Gastroesophageal sphincter (tissue), 4 donors: Measurements from ENCODE around the gene TBC1D14. TPM values are rescaled to one million over a fixed set of nuclear protein-coding genes. Genes with fewer than 3 reads are reported as not detected.
A peak's percentile ranks its signal among the peaks of the same experiment; 100 is the strongest.

ENCODE experiments used
- ATAC-seq: fragments of 150-250 bp; one replicate; pipeline ENCODE4 v1.9.1; 2016; ENCODE audit warnings: mild to moderate bottlenecking, moderate library complexity
- H3K27ac ChIP-seq, 4 donors: fragments of 200-600 bp; sonication (generic) in 3 of 4; 1 replicate in 3 of 4; 2 replicates in 1 of 4; pipeline ENCODE4 v1.5.1; 2016 to 2019
- H3K27me3 ChIP-seq: fragments of 200-600 bp; sonication (generic); one replicate; pipeline ENCODE4 v1.5.1; 2019
- H3K36me3 ChIP-seq, 2 donors: fragments of 200-600 bp; sonication (generic); one replicate each; pipeline ENCODE4 v1.5.1; 2019; ENCODE audit warnings: control low read depth in 1 of 2
- H3K4me1 ChIP-seq, 3 donors: fragments of 200-600 bp; sonication (generic); 1 replicate in 2 of 3; 2 replicates in 1 of 3; pipeline ENCODE4 v1.5.1; 2016 to 2019; ENCODE audit warnings: control low read depth in 2 of 3
- H3K4me3 ChIP-seq, 2 donors: fragments of 200-600 bp; sonication (generic); one replicate each; pipeline ENCODE4 v1.5.1; 2019; ENCODE audit warnings: mild to moderate bottlenecking in 1 of 2, moderate library complexity in 1 of 2
- H3K9me3 ChIP-seq, 3 donors: fragments of 200-600 bp; sonication (generic); one replicate each; pipeline ENCODE4 v1.5.1; 2017 to 2019; ENCODE audit warnings: control low read depth in 2 of 3
- EP300 ChIP-seq: sonication (generic); formaldehyde crosslinking; IDR thresholded peaks from one replicate; pipeline ENCODE4 v1.6.1; 2017; ENCODE audit warnings: antibody characterized with exemption, mild to moderate bottlenecking
- POLR2A ChIP-seq, 2 donors: fragments of 450-650 bp; IDR thresholded peaks; one replicate each; pipeline ENCODE4 v1.6.1; 2017; ENCODE audit warnings: antibody characterized with exemption in 2 of 2, mild to moderate bottlenecking in 2 of 2, moderate library complexity in 1 of 2
- POLR2AphosphoS5 ChIP-seq: sonication (generic); formaldehyde crosslinking; IDR thresholded peaks from one replicate; pipeline ENCODE4 v1.6.1; 2017; ENCODE audit warnings: antibody characterized with exemption
- WGBS, 2 donors: methylation state at CpG; one replicate each; pipeline ENCODE4 v1.1.5; 2018; ENCODE audit warnings: low coverage in 1 of 2; 5-methylcytosine and 5-hydroxymethylcytosine counted together
- total RNA-seq, 4 donors: library from RNA; depleted of rRNA; stranded (reverse); fragments of >200 nt; gene quantifications; one replicate each; pipeline ENCODE4 v1.1.0, GENCODE V29; 2016
- TF ChIP-seq, protein P1 (sequence below), 4 experiments: fragments of 200-600 bp in 2 of 4; fragments of 450-650 bp in 2 of 4; sonication (generic) in 1 of 4; IDR thresholded peaks; one replicate each; pipeline ENCODE4 v1.5.1; 2017 to 2019; ENCODE audit warnings: antibody characterized with exemption in 4 of 4, mild to moderate bottlenecking in 2 of 4, moderate library complexity in 2 of 4

TBC1D14 gene
- total RNA-seq, 4 donors from 2014 or later: 42.5 to 54.2 (median 45.0) TPM

GRCh38 chr4:6938237-6938636, 28.6 kb downstream of the TBC1D14 start:
- peak overlapping the region in 2 of 4 donors; percentile 56 to 60 for H3K27ac ChIP-seq
- no peaks in the 10 kb centered on the region for H3K27me3 ChIP-seq
- peaks cover 0 to 8% of the 10 kb centered on the region in 2 donors for H3K36me3 ChIP-seq
- peak; percentile 64 for ATAC-seq
- TF ChIP-seq, protein P1, sequence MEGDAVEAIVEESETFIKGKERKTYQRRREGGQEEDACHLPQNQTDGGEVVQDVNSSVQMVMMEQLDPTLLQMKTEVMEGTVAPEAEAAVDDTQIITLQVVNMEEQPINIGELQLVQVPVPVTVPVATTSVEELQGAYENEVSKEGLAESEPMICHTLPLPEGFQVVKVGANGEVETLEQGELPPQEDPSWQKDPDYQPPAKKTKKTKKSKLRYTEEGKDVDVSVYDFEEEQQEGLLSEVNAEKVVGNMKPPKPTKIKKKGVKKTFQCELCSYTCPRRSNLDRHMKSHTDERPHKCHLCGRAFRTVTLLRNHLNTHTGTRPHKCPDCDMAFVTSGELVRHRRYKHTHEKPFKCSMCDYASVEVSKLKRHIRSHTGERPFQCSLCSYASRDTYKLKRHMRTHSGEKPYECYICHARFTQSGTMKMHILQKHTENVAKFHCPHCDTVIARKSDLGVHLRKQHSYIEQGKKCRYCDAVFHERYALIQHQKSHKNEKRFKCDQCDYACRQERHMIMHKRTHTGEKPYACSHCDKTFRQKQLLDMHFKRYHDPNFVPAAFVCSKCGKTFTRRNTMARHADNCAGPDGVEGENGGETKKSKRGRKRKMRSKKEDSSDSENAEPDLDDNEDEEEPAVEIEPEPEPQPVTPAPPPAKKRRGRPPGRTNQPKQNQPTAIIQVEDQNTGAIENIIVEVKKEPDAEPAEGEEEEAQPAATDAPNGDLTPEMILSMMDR (IDR thresholded peaks at IDR 0.05): no peak
- TF ChIP-seq EP300 (no peak), POLR2A (IDR thresholded peaks at IDR 0.05) (no peak), POLR2AphosphoS5 (no peak)
- peaks cover 0 to 38% (median 13%) of the 10 kb centered on the region in 3 donors for H3K4me1 ChIP-seq
- WGBS, 2 donors: 93% methylated on average over 4 of the region's 7 CpGs; no CpG with 5 or more reads in 1 of the 2 donors
- no peak overlapping the region for H3K4me3 ChIP-seq
- no peaks in the 10 kb centered on the region for H3K9me3 ChIP-seq

DNA sequence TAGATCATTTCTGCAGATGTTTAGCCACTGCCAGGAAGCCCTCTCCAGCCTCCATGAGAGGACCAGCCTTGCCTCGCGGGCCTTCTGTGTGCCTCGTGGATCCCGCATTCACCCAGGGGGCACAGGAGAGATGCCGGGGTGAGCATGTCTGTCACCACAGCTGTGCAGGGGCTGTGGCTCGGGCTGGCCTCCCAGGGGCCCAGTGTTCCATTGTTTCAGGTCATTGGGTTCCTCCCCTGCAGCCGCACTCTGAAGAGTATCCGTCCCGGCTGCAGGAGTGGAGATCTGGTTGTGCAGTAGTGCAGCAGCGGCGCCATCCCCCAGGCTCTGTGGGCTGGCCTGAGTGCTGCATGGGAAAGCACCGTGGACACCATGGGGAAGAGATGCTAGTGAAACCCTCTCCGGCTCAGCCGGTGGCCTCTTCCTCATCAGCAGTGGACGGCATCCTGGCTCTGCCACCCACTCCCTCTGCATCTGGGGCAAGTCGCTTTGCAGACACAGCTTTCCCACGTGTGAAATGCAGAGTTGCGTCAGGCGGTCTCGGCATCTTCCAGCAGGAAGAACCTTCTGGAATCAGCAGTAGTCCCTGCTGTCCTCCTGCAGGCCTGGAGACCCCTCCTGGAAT, 29.1 kb downstream of the TBC1D14 start:
- Histone ChIP-seq H3K9me3 (no peaks in the 10 kb centered on the region), H3K27me3 (no peaks in the 10 kb centered on the region), H3K4me3 (no peak overlapping the region), H3K36me3 (peaks cover 0 to 8% of the 10 kb centered on the region in 2 donors), H3K27ac (peak overlapping the region in 2 of 4 donors; percentile 56 to 60), H3K4me1 (peaks cover 0 to 43% (median 13%) of the 10 kb centered on the region in 3 donors)
- ATAC-seq: no peak
- TF ChIP-seq, protein P1 (IDR thresholded peaks at IDR 0.05): no peak
- TF ChIP-seq EP300: no peak
- TF ChIP-seq POLR2A (IDR thresholded peaks at IDR 0.05): no peak
- no peak for TF ChIP-seq POLR2AphosphoS5
- 87% methylated on average over 3 of the region's 20 CpGs; no CpG with 5 or more reads in 1 of the 2 donors for WGBS, 2 donors

- H3K27me3 ChIP-seq: no peaks in the 10 kb centered on the region
- no peak overlapping the region for H3K4me3 ChIP-seq
- WGBS, 2 donors: 50 to 73% methylated on average over 1 to 18 of the region's 24 CpGs
- H3K36me3 ChIP-seq: peaks cover 0 to 14% of the 10 kb centered on the region in 2 donors
- no peak for ATAC-seq
- H3K4me1 ChIP-seq: peaks cover 0 to 43% (median 13%) of the 10 kb centered on the region in 3 donors
- peak overlapping the region in 3 of 4 donors; percentile 62 to 74 (median 70) for H3K27ac ChIP-seq
- TF ChIP-seq POLR2A (IDR thresholded peaks at IDR 0.05): no peak
- no peak for TF ChIP-seq POLR2AphosphoS5
- TF ChIP-seq, protein P1 (IDR thresholded peaks at IDR 0.05): no peak
- no peak for TF ChIP-seq EP300
- H3K9me3 ChIP-seq: no peaks in the 10 kb centered on the region
Measured at GRCh38 chr4:6939761-6940743, 30.4 kb downstream of the TBC1D14 start.

- TF ChIP-seq EP300: no peak
- TF ChIP-seq POLR2A (IDR thresholded peaks at IDR 0.05): no peak
- TF ChIP-seq POLR2AphosphoS5: no peak
- TF ChIP-seq, protein P1 (IDR thresholded peaks at IDR 0.05): no peak
- Histone ChIP-seq H3K4me1 (peaks cover 0 to 43% (median 13%) of the 10 kb centered on the region in 3 donors), H3K27ac (peak overlapping the region in 3 of 4 donors; percentile 62 to 74 (median 70)), H3K9me3 (no peaks in the 10 kb centered on the region), H3K27me3 (no peaks in the 10 kb centered on the region), H3K4me3 (no peak overlapping the region), H3K36me3 (peaks cover 0 to 14% of the 10 kb centered on the region in 2 donors)
- ATAC-seq: no peak
- 92 to 94% methylated on average over 8 to 10 of the region's 11 CpGs for WGBS, 2 donors
Measured at GRCh38 chr4:6940744-6941137, 31.1 kb downstream of the TBC1D14 start.
